Measurements from ENCODE around the gene POLR3GL. TPM values are rescaled to one million over a fixed set of nuclear protein-coding genes. Genes with fewer than 3 reads are reported as not detected.
A peak's percentile ranks its signal among the peaks of the same experiment; 100 is the strongest.

POLR3GL gene
- total RNA-seq, 2 experiments from 2014 or later, result 19.8 to 27.3 TPM

DNA sequence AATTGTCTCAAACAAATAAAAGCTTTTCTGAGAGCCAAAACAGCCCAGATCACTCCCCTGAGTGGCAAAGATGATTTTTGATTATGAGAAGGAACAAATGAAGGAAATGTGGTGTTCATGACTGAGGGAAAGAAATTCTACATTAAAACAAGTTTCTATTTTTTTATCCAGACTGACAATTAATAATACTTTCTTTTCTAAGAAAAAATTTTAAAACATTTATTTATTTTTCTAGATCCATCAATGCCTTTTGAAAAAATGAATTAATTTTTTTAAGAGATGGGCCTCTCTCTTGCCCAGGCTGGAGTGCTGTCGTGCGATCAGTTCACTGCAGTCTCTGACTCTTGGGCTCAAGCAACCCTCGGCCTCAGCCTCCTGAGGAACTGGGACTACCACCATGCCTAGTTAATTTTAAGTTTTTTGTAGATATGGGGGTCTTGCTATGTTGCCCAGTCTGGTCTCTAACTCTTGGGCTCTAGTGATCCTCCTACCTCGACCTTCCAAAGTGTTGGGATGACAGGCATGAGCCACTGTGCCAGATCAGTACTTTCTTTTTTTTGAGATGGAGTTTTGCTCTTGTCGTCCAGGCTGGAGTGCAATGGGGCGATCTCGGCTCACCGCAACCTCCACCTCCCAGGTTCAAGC lies 43.1 kb downstream of the POLR3GL start:
- H4K20me1 ChIP-seq (ENCODE audit: insufficient read depth, low read length), result no peaks in the 10 kb centered on the region
- H3K36me3 ChIP-seq (ENCODE audit: insufficient read depth, low read length), result no peaks in the 10 kb centered on the region
- H3K9me2 ChIP-seq (ENCODE audit: insufficient read depth, low read length), result no peaks in the 10 kb centered on the region
- no peaks in the 10 kb centered on the region for H3K9me3 ChIP-seq (ENCODE audit: low read length)
- H3K4me1 ChIP-seq (ENCODE audit: insufficient read depth, low read length, poor library complexity, severe bottlenecking), result peaks cover 8% of the 10 kb centered on the region
- H3K4me3 ChIP-seq (ENCODE audit: low read depth, low read length, poor library complexity, severe bottlenecking), result no peak overlapping the region
- H2AFZ ChIP-seq (ENCODE audit: low read length), result peak overlapping the region; percentile 76; the same call in 1 of the 2 replicates
- H3K79me2 ChIP-seq (ENCODE audit: insufficient read depth, low read depth, low read length), result no peaks in the 10 kb centered on the region
- no peak overlapping the region for H3K27ac ChIP-seq (ENCODE audit: low read depth, low read length, poor library complexity, severe bottlenecking)
- DNase-seq (ENCODE audit: low spot score), result no peak
- ChIA-PET CTCF (ENCODE audit: unreplicated experiment) (interaction anchor here (4.0 kb wide), 1 partner anchor 30 kb away, joined by 20 read pairs; no protein-coding TSS in a partner anchor), POLR2A (interaction anchor here (0.6 to 2.4 kb wide), 5 partner anchors 15 to 30 kb away, joined by 3 to 14 read pairs (median 5); no protein-coding TSS in a partner anchor)
- TF ChIP-seq, protein P1, sequence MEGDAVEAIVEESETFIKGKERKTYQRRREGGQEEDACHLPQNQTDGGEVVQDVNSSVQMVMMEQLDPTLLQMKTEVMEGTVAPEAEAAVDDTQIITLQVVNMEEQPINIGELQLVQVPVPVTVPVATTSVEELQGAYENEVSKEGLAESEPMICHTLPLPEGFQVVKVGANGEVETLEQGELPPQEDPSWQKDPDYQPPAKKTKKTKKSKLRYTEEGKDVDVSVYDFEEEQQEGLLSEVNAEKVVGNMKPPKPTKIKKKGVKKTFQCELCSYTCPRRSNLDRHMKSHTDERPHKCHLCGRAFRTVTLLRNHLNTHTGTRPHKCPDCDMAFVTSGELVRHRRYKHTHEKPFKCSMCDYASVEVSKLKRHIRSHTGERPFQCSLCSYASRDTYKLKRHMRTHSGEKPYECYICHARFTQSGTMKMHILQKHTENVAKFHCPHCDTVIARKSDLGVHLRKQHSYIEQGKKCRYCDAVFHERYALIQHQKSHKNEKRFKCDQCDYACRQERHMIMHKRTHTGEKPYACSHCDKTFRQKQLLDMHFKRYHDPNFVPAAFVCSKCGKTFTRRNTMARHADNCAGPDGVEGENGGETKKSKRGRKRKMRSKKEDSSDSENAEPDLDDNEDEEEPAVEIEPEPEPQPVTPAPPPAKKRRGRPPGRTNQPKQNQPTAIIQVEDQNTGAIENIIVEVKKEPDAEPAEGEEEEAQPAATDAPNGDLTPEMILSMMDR (conservative IDR thresholded peaks at IDR 0.05; ENCODE audit: low read length), result peak; percentile 62; the same call in 1 of the 2 replicates
- no peak for TF ChIP-seq EZH2phosphoT487 (IDR thresholded peaks at IDR 0.05; ENCODE audit: borderline replicate concordance, low read depth, low read length)
- intact Hi-C loops (cut with micrococcal nuclease; ENCODE audit: unreplicated experiment), result loop anchor here (1.0 kb wide), 2 partner anchors 11 to 30 kb away; partner anchors contain the start of gene TXNIP
- no TSS peak for BruUV-seq (replicated peaks)
- 0 out of 2 replicates have a peak overlapping the region, but pooled peaks have one; percentile 62 for H3K4me2 ChIP-seq (ENCODE audit: low read length)

DNA sequence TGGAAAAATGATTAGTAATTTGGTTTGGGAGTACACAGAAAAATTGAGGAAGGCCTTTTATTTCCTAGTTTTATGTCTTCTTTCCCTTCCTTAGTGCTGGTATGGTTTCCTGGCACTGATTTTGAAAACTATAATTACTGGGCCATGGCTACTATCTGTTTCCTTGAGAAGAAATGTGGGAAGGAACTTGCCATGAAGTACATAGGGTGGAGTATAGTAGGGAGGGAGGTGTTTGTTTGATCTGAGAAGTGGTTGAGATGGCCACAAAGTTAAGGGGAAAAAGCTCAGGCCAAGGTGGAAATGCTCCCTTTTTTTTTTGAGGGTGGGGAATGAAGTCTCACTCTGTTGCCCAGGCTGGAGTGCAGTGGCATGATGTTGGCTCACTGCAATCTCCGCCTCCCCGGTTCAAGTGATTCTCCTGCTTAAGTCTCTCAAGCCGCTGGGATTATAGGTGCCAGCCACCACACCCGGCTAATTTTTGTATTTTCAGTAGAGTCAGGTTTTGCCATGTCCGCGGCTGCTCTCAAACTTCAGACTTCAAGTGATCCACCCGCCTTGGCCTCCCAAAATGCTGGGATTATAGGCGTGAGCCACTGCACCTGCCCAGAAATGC lies 45.7 kb downstream of the POLR3GL start:
- Histone ChIP-seq H3K4me1 (ENCODE audit: insufficient read depth, low read length, poor library complexity, severe bottlenecking) (peaks cover 11% of the 10 kb centered on the region), H3K9me3 (ENCODE audit: low read length) (no peaks in the 10 kb centered on the region), H3K9me2 (ENCODE audit: insufficient read depth, low read length) (no peaks in the 10 kb centered on the region), H3K4me2 (ENCODE audit: low read length) (no peak overlapping the region), H3K4me3 (ENCODE audit: low read depth, low read length, poor library complexity, severe bottlenecking) (no peak overlapping the region), H3K36me3 (ENCODE audit: insufficient read depth, low read length) (no peaks in the 10 kb centered on the region), H3K79me2 (ENCODE audit: insufficient read depth, low read depth, low read length) (no peaks in the 10 kb centered on the region), H2AFZ (ENCODE audit: low read length) (no peak overlapping the region), H4K20me1 (ENCODE audit: insufficient read depth, low read length) (no peaks in the 10 kb centered on the region), H3K27ac (ENCODE audit: low read depth, low read length, poor library complexity, severe bottlenecking) (no peak overlapping the region)
- no TSS peak for BruUV-seq (replicated peaks)
- CTCF ChIA-PET (ENCODE audit: unreplicated experiment), result no interaction called here
- TF ChIP-seq EZH2phosphoT487 (IDR thresholded peaks at IDR 0.05; ENCODE audit: borderline replicate concordance, low read depth, low read length), result no peak
- TF ChIP-seq, protein P1 (conservative IDR thresholded peaks at IDR 0.05; ENCODE audit: low read length), result no peak
- intact Hi-C loops (cut with micrococcal nuclease; ENCODE audit: unreplicated experiment), result no loop called here
- POLR2A ChIA-PET, result interaction anchor here (0.6 to 2.0 kb wide), 2 partner anchors 31 to 115 kb away, joined by 4 to 10 read pairs; no protein-coding TSS in a partner anchor
- no peak for DNase-seq (ENCODE audit: low spot score)
